LNCAP (cell line): ENCODE data around the gene RCC2.

Experiments
- CTCF ChIP-seq: fragments of 450-650 bp; IDR thresholded peaks from 2 replicates; pipeline ENCODE4 v1.5.1; 2017; ENCODE audit warnings: mild to moderate bottlenecking

The RCC2 gene

GRCh38 chr1:17438318-17439249 lies 893 bp downstream of the RCC2 start:
- no peak for TF ChIP-seq CTCF

GRCh38 chr1:17437580-17438317 lies 1.7 kb downstream of the RCC2 start:
- no peak for TF ChIP-seq CTCF

DNA sequence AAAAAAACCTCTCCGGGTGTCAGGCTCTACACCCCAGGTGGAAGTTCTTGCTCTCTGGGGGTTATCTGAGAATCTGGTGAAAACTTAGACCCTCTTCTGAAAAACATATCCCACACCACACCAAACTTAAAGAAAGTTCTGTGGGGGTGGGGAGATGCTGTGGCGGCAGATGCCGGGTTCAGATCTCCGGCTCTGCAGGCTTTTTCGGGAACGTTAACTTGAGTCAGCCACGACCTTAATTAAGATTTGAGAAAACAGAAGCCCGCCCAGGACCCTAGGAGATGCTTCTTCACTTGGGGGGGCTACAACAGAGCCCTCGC lies 2.3 kb downstream of the RCC2 start:
- TF ChIP-seq CTCF = no peak

DNA sequence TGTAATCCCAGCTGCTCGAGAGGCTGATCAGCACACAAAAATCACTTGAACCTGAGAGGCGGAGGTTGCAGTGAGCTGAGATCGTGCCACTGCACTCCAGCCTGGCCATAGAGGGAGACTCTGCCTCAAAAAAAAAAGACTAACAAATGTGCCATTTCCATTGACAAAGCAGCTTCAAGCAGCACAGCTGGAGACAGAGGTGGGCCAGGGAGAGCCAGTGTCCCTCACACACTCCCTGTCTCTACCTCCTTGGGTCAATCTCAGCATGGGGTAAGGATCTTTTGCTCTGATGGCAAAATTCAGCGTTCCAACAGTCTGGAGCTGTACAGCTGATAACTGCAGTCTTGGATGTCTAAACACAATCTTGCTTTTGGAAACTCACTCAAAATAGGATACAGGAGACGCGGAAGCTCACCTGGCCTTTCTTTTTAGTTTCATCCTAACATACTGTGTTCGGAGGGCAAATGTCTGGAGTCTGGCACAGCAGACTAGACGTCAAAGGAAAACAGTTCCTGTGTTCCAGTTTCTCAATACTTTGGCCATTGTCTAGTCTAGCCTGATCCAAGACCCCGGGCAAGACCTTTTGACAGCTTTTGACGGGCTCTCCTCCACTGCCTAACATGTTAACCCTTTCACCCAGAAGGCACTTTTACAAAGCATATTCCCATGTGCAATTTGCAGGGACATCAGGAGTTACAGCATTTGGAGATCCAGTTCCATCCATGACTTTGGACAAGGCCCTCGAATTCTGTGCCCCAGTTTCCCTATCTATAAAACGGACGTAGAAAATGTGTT lies 2.9 kb downstream of the RCC2 start:
- TF ChIP-seq CTCF = no peak

DNA sequence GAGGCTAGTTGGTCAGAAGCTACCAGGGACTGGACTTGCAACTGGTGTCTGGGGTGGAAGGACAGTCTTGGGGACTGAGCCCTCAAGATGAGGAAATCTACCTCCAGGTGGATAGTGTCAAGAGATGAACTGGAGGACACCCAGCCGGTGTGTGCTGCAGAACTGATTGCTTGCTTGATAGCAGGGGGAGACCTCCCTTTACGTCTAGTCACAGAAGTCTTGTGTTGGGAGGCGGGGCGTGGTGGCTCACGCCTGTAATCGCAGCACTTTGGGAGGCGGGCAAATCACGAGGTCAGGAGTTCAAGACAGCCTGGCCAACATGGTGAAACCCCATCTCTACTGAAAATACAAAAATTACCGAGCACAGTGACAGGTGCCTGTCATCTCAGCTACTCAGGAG lies 4.9 kb downstream of the RCC2 start:
- TF ChIP-seq CTCF = no peak

DNA sequence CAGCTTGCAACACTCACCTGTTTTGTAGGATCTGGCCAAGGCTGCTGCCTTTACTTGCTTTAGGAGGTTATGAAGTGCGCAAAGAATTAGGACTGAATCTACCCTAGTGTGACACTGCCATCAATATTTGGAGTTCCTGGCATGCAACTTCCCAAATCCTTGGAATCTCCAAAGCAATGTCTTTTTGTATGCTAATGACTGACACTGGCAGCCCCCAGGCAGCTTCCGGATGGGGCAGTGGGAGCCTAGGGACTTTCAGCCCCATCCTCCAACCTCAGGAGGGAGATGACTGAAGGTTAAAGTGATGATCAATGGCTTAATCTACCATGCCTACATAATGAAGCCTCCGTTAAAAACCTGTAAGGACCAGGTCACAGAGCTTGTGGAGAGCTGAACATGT lies 5.5 kb downstream of the RCC2 start:
- TF ChIP-seq CTCF = no peak

DNA sequence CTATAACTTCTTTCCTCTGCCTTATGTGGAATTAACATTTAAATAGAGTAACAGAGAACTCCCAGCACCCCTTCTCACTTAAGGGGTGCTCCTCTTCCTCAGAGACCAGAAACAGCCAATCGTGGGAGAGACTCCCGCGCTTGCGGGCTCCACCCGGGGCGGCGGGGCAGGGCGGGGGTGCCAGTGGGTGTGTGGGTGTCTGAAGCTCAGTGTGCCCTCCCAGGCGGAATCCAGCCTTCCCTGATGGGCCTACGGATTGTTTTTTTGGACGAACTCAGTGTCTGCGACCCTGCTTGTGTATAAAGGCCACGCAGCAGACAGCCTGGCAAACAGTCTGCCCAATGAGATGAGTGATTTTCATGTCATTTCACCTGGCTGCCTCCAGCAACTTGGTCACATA lies 6.2 kb downstream of the RCC2 start:
- TF ChIP-seq CTCF = no peak
